Suprapubic skin (tissue), 4 donors: Measurements from ENCODE around the gene NFIA. TPM values are rescaled to one million over a fixed set of nuclear protein-coding genes. Genes with fewer than 3 reads are reported as not detected.

Experiments
- DNase-seq, 2 donors: peaks; one replicate each; pipeline ENCODE4 v3.0.0-alpha.2; 2019; ENCODE audit warnings: low spot score in 2 of 2
- H3K27ac ChIP-seq: fragments of 200-600 bp; sonication (generic); one replicate; pipeline ENCODE4 v1.5.1; 2019
- H3K27me3 ChIP-seq: fragments of 200-600 bp; sonication (generic); one replicate; pipeline ENCODE4 v1.5.1; 2019
- H3K36me3 ChIP-seq: fragments of 200-600 bp; sonication (generic); one replicate; pipeline ENCODE4 v1.5.1; 2019
- H3K4me1 ChIP-seq: fragments of 200-600 bp; sonication (generic); one replicate; pipeline ENCODE4 v1.5.1; 2019
- H3K4me3 ChIP-seq: fragments of 200-600 bp; sonication (generic); one replicate; pipeline ENCODE4 v1.5.1; 2019; ENCODE audit warnings: mild to moderate bottlenecking
- H3K9me3 ChIP-seq: fragments of 200-600 bp; sonication (generic); one replicate; pipeline ENCODE4 v1.5.1; 2019
- EP300 ChIP-seq: sonication (generic); formaldehyde crosslinking; IDR thresholded peaks from one replicate; pipeline ENCODE4 v1.6.1; 2017; ENCODE audit warnings: antibody characterized with exemption
- POLR2A ChIP-seq, 2 donors: fragments of 450-650 bp; IDR thresholded peaks; one replicate each; pipeline ENCODE4 v1.6.1; 2017; ENCODE audit warnings: antibody characterized with exemption in 2 of 2, mild to moderate bottlenecking in 2 of 2, moderate library complexity in 2 of 2
- POLR2AphosphoS5 ChIP-seq, 3 donors: sonication (generic); formaldehyde crosslinking; IDR thresholded peaks; one replicate each; pipeline ENCODE4 v1.6.1; 2017; ENCODE audit warnings: antibody characterized with exemption in 3 of 3
- WGBS: methylation state at CpG from one replicate; pipeline ENCODE4 v1.1.5; 2018; 5-methylcytosine and 5-hydroxymethylcytosine counted together
- total RNA-seq, 4 donors: library from RNA; depleted of rRNA; stranded (reverse); fragments of >200 nt; gene quantifications; one replicate each; pipeline ENCODE4 v1.1.0, GENCODE V29; 2016
- TF ChIP-seq, protein P1 (sequence below), 2 donors: fragments of 200-600 bp in 1 of 2; fragments of 450-650 bp in 1 of 2; sonication (generic) in 1 of 2; IDR thresholded peaks; one replicate each; pipeline ENCODE4 v1.5.1; 2016 to 2019; ENCODE audit warnings: antibody characterized with exemption in 2 of 2, mild to moderate bottlenecking in 1 of 2, moderate library complexity in 1 of 2

The NFIA gene
- total RNA-seq, 4 donors from 2014 or later = 30.1 to 54.2 (median 48.2) TPM

DNA sequence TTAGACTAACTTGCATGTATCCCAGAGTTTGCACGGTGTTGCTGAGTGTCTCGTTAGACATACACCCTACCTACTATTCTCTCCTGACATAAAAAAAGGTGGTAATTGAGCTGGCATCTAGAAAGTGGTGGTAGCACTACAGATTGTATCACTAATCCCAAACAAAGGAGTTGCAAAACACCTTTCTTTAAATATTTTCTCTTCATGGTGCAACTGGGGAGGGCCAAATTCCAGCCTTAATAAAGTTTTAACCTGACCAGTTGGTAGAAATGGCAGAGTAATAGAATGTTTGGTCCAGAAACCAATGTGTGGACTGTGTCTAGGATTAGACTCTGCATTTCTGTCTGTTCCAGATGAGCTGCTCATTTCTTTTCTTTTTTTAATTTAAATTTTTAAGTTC lies 40.0 kb downstream of the NFIA start:
- TF ChIP-seq POLR2AphosphoS5 (IDR thresholded peaks at IDR 0.05) = no peak
- no peak for TF ChIP-seq POLR2A (IDR thresholded peaks at IDR 0.05)
- no peak for TF ChIP-seq EP300
- TF ChIP-seq, protein P1, sequence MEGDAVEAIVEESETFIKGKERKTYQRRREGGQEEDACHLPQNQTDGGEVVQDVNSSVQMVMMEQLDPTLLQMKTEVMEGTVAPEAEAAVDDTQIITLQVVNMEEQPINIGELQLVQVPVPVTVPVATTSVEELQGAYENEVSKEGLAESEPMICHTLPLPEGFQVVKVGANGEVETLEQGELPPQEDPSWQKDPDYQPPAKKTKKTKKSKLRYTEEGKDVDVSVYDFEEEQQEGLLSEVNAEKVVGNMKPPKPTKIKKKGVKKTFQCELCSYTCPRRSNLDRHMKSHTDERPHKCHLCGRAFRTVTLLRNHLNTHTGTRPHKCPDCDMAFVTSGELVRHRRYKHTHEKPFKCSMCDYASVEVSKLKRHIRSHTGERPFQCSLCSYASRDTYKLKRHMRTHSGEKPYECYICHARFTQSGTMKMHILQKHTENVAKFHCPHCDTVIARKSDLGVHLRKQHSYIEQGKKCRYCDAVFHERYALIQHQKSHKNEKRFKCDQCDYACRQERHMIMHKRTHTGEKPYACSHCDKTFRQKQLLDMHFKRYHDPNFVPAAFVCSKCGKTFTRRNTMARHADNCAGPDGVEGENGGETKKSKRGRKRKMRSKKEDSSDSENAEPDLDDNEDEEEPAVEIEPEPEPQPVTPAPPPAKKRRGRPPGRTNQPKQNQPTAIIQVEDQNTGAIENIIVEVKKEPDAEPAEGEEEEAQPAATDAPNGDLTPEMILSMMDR (IDR thresholded peaks at IDR 0.05) = no peak
- no peak overlapping the region for H3K27ac ChIP-seq
- 68% methylated on average over 2 of the region's 2 CpGs for WGBS
- no peaks in the 10 kb centered on the region for H3K36me3 ChIP-seq
- H3K4me3 ChIP-seq = no peak overlapping the region
- H3K4me1 ChIP-seq = peaks cover 61% of the 10 kb centered on the region
- no peaks in the 10 kb centered on the region for H3K27me3 ChIP-seq
- no peak for DNase-seq
- H3K9me3 ChIP-seq = no peaks in the 10 kb centered on the region

DNA sequence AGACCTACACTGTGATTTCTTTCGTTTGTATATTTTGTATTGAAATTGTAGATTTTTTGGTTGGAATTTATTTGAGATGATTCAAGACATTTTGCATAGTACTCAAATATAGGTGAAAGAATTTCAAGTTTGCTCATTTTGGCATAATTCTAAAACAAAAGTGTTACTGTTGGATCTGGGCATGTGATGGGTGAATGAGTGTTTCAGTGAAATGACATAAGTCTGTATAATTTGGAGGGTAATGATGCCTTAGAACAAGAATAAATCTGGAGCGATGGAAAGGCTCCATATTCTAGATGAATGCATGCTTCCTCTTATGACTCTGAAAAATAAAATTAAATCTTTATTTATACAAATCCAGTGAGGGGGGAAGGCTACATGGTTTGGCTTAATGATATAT lies 41.0 kb downstream of the NFIA start:
- Histone ChIP-seq H3K4me3 (no peak overlapping the region), H3K4me1 (peaks cover 61% of the 10 kb centered on the region), H3K9me3 (no peaks in the 10 kb centered on the region), H3K36me3 (no peaks in the 10 kb centered on the region), H3K27me3 (no peaks in the 10 kb centered on the region), H3K27ac (no peak overlapping the region)
- WGBS = 85% methylated on average over 2 of the region's 2 CpGs
- DNase-seq = no peak
- TF ChIP-seq POLR2A (IDR thresholded peaks at IDR 0.05) (no peak), EP300 (no peak), POLR2AphosphoS5 (IDR thresholded peaks at IDR 0.05) (no peak)
- TF ChIP-seq, protein P1 (IDR thresholded peaks at IDR 0.05) = no peak

DNA sequence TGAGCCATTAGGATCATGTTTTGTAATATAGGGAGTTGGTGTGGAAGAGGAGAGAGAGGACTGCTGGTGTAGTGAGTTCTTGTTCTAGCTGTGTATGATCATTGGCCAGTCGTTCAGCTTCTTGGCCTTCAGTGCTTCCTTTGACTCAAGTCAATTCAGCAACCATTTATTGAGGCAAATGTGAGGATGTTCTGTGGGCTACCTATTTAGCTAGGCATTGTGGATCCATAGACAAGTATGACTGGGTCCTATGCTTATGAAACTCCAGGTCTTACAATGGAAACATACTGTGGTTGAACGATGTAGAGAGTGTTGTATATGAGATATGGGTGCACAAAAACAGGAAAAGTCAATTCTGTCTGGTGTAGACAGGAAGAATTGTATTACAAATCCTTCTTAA lies 41.7 kb downstream of the NFIA start:
- Histone ChIP-seq H3K9me3 (no peaks in the 10 kb centered on the region), H3K4me1 (peaks cover 59% of the 10 kb centered on the region), H3K27me3 (no peaks in the 10 kb centered on the region), H3K4me3 (no peak overlapping the region), H3K27ac (no peak overlapping the region), H3K36me3 (no peaks in the 10 kb centered on the region)
- DNase-seq = no peak
- 73% methylated on average over 2 of the region's 2 CpGs for WGBS
- TF ChIP-seq, protein P1 (IDR thresholded peaks at IDR 0.05) = no peak
- TF ChIP-seq POLR2AphosphoS5 (IDR thresholded peaks at IDR 0.05) = no peak

DNA sequence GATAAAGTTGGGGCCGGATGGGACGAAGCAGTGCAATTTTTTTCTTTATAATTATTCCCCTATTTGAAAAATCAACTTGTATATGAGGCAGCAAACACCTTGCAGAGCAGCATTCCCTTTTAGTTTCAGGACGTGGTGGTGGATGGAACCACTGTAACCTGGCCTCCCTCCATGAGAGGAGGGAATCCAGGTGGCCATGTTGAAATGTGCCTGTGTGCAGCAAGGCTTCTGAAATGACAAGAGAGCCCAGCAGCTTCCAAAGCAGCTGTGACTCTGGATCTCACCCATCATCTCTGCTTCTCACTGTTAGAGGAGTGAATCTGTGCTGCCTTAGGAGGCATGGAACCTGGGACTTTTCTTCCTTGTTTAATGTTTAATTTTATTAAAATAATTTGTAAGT lies 42.3 kb downstream of the NFIA start:
- Histone ChIP-seq H3K27ac (no peak overlapping the region), H3K4me1 (peaks cover 52% of the 10 kb centered on the region), H3K9me3 (no peaks in the 10 kb centered on the region), H3K27me3 (no peaks in the 10 kb centered on the region), H3K36me3 (no peaks in the 10 kb centered on the region), H3K4me3 (no peak overlapping the region)
- TF ChIP-seq, protein P1 (IDR thresholded peaks at IDR 0.05) = no peak
- TF ChIP-seq POLR2AphosphoS5 (IDR thresholded peaks at IDR 0.05) (no peak), EP300 (no peak), POLR2A (IDR thresholded peaks at IDR 0.05) (no peak)
- 67% methylated on average over 3 of the region's 3 CpGs for WGBS
- DNase-seq = no peak

GRCh38 chr1:61125263-61125662 lies 42.9 kb downstream of the NFIA start:
- Histone ChIP-seq H3K4me3 (no peak overlapping the region), H3K4me1 (peaks cover 47% of the 10 kb centered on the region), H3K27ac (no peak overlapping the region), H3K9me3 (no peaks in the 10 kb centered on the region), H3K36me3 (no peaks in the 10 kb centered on the region), H3K27me3 (no peaks in the 10 kb centered on the region)
- no peak for DNase-seq
- no peak for TF ChIP-seq EP300
- TF ChIP-seq POLR2AphosphoS5 (IDR thresholded peaks at IDR 0.05) = no peak
- TF ChIP-seq POLR2A (IDR thresholded peaks at IDR 0.05) = no peak
- TF ChIP-seq, protein P1 (IDR thresholded peaks at IDR 0.05) = no peak
- WGBS = 43% methylated on average over 7 of the region's 7 CpGs
